ENCODE measurements around the gene HNRNPR.

DNA sequence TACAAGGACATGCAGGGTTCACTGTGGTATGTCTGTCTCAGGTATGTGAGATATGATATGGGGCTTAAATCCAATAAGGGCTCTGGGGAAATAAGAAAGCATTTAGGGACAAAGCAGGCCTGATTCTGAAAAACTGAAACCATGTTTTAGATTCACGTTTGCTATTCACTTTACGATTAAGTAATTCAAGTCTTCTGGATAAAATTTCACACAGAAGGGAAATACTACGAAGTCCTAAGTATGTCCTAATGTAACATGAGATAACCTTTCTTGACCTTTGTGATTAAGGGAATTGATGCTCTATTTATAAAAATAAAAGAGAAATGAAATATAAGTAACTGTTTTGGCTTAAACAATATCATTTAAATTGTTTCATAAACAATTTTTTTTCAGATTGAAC, 55.4 kb downstream of the HNRNPR start:
- TF ChIP-seq ZNF138 (tag by site-specific recombination; IDR thresholded peaks at IDR 0.05; ENCODE audit: borderline replicate concordance) (no peak), ZNF2 (tag by site-specific recombination; IDR thresholded peaks at IDR 0.05) (no peak), ZNF157 (tag by site-specific recombination; IDR thresholded peaks at IDR 0.05) (no peak), ZNF658 (tag by site-specific recombination; IDR thresholded peaks at IDR 0.05) (no peak), ZNF391 (tag by site-specific recombination; IDR thresholded peaks at IDR 0.05; ENCODE audit: borderline replicate concordance, low read depth) (no peak), ZNF585B (tag by site-specific recombination; IDR thresholded peaks at IDR 0.05) (no peak), ZBTB20 (tag by site-specific recombination; IDR thresholded peaks at IDR 0.05) (no peak)
- TF ChIP-seq, protein P1, sequence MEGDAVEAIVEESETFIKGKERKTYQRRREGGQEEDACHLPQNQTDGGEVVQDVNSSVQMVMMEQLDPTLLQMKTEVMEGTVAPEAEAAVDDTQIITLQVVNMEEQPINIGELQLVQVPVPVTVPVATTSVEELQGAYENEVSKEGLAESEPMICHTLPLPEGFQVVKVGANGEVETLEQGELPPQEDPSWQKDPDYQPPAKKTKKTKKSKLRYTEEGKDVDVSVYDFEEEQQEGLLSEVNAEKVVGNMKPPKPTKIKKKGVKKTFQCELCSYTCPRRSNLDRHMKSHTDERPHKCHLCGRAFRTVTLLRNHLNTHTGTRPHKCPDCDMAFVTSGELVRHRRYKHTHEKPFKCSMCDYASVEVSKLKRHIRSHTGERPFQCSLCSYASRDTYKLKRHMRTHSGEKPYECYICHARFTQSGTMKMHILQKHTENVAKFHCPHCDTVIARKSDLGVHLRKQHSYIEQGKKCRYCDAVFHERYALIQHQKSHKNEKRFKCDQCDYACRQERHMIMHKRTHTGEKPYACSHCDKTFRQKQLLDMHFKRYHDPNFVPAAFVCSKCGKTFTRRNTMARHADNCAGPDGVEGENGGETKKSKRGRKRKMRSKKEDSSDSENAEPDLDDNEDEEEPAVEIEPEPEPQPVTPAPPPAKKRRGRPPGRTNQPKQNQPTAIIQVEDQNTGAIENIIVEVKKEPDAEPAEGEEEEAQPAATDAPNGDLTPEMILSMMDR (tag by site-specific recombination; IDR thresholded peaks at IDR 0.05), result no peak
- TF ChIP-seq, protein P2, sequence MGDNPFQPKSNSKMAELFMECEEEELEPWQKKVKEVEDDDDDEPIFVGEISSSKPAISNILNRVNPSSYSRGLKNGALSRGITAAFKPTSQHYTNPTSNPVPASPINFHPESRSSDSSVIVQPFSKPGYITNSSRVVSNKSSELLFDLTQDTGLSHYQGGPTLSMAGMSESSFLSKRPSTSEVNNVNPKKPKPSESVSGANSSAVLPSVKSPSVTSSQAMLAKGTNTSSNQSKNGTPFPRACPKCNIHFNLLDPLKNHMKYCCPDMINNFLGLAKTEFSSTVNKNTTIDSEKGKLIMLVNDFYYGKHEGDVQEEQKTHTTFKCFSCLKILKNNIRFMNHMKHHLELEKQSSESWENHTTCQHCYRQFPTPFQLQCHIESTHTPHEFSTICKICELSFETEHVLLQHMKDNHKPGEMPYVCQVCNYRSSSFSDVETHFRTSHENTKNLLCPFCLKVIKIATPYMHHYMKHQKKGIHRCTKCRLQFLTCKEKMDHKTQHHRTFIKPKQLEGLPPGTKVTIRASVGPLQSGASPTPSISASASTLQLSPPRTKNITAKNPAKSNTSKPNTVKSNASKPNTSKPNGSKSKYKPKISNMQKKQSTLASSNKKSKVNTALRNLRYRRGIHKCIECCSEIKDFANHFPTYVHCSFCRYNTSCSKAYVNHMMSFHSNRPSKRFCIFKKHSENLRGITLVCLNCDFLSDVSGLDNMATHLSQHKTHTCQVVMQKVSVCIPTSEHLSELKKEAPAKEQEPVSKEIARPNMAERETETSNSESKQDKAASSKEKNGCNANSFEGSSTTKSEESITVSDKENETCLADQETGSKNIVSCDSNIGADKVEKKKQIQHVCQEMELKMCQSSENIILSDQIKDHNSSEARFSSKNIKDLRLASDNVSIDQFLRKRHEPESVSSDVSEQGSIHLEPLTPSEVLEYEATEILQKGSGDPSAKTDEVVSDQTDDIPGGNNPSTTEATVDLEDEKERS (tag by site-specific recombination; IDR thresholded peaks at IDR 0.05), result no peak
